ENCODE data around the gene CDKN1A. TPM values are rescaled to one million over a fixed set of nuclear protein-coding genes. Genes with fewer than 3 reads are reported as not detected.

The CDKN1A gene
- total RNA-seq, 4 donors from 2014 or later: 47.3 to 613 (median 93.3) TPM

- intact Hi-C loops (cut with DNase I): no loop called here
- TF ChIP-seq EP300 (IDR thresholded peaks at IDR 0.05): no peak
- TF ChIP-seq POLR2AphosphoS5 (IDR thresholded peaks at IDR 0.05): no peak
- no peak for TF ChIP-seq POLR2A (IDR thresholded peaks at IDR 0.05; ENCODE audit: low read depth)
- TF ChIP-seq, protein P1, sequence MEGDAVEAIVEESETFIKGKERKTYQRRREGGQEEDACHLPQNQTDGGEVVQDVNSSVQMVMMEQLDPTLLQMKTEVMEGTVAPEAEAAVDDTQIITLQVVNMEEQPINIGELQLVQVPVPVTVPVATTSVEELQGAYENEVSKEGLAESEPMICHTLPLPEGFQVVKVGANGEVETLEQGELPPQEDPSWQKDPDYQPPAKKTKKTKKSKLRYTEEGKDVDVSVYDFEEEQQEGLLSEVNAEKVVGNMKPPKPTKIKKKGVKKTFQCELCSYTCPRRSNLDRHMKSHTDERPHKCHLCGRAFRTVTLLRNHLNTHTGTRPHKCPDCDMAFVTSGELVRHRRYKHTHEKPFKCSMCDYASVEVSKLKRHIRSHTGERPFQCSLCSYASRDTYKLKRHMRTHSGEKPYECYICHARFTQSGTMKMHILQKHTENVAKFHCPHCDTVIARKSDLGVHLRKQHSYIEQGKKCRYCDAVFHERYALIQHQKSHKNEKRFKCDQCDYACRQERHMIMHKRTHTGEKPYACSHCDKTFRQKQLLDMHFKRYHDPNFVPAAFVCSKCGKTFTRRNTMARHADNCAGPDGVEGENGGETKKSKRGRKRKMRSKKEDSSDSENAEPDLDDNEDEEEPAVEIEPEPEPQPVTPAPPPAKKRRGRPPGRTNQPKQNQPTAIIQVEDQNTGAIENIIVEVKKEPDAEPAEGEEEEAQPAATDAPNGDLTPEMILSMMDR (IDR thresholded peaks at IDR 0.05): no peak
- no peak overlapping the region for H3K4me3 ChIP-seq
- WGBS: 81% methylated on average over 5 of the region's 5 CpGs
- H3K27ac ChIP-seq (replicated peaks in 1 of 4): no peak overlapping the region
- H3K36me3 ChIP-seq: no peaks in the 10 kb centered on the region
- no peak for DNase-seq (ENCODE audit: extremely low spot score)
- H3K27me3 ChIP-seq: peaks cover 0 to 10% (median 0%) of the 10 kb centered on the region in 4 donors
- H3K9me3 ChIP-seq: no peaks in the 10 kb centered on the region
- H3K4me1 ChIP-seq: no peaks in the 10 kb centered on the region
Measured at GRCh38 chr6:36718560-36718959, 40.0 kb downstream of the CDKN1A start.

DNA sequence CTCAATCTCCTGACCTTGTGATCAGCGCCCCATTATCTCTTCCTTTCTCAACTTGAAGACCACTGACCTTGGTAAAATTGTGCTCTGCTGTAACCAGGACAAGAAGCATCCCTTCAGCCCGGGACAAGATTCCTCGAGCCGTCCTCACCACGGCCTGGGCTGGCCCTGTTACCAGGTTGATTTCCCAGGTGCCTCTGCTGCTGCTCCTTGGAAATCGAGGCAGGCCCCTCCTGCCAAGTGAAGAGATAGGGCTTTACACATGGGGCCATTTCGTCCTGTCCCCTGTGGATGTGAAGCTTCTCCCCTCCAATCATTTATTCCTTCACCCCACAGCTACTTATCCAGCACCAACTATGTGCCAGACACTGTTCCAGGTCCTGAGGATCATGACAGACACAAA lies 40.6 kb downstream of the CDKN1A start:
- no peak for DNase-seq (ENCODE audit: extremely low spot score)
- 94% methylated on average over 4 of the region's 7 CpGs for WGBS

DNA sequence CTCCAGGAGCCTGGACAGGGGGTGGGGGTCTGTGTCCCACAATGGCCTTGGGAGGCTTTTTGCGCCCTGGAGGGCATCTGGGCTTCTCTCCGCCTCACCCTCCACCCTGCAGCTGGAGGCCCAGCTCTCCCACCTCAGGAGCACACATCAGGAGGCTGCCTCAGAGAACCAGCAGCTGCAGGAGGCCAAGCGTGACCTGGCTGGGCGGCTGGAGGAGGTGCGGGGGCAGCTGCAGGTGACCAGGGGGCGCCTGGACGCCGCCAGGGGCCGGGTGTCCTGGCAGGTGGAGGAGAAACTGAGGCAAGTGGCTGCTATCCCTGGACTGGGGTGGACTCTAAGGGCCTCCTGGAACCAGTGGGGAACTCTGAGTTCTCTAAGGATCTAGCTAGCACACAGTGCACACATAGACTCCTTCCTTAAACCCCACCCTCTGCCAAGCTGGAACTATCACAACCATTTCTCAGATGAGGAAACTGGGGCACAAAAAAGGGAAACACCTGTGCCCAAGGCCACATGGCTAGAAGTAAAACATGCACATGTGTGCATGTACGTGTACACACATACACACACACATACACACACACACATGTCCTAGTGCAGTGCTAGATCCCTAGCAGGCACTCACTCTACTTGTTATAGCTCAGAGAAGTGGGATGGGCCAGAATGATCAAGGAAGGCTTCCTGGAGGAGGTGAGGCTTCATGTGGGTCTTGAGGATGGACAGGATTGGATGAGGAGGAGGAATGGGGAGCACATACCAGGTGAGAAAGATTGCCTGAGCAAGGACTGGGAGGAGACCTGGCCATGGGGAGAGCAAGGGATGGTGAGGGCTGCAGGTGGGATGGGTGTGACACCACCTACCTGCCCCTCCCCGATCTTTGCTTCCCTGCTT lies 42.0 kb downstream of the CDKN1A start:
- DNase-seq (ENCODE audit: extremely low spot score): no peak
- Histone ChIP-seq H3K27ac (replicated peaks in 1 of 4) (no peak overlapping the region), H3K36me3 (no peaks in the 10 kb centered on the region), H3K4me1 (no peaks in the 10 kb centered on the region), H3K27me3 (peaks cover 0 to 10% (median 0%) of the 10 kb centered on the region in 4 donors), H3K4me3 (no peak overlapping the region), H3K9me3 (no peaks in the 10 kb centered on the region)
- WGBS: 91% methylated on average over 8 of the region's 11 CpGs
- TF ChIP-seq POLR2A (IDR thresholded peaks at IDR 0.05; ENCODE audit: low read depth): no peak
- no peak for TF ChIP-seq POLR2AphosphoS5 (IDR thresholded peaks at IDR 0.05)
- TF ChIP-seq, protein P1 (IDR thresholded peaks at IDR 0.05): no peak
- TF ChIP-seq EP300 (IDR thresholded peaks at IDR 0.05): no peak
- intact Hi-C loops (cut with DNase I): loop anchor here (5.0 kb wide), 1 partner anchor 98 kb away; no protein-coding TSS in a partner anchor

More for the DNA sequence above, 40.6 kb downstream of the CDKN1A start:
- Histone ChIP-seq H3K4me1 (no peaks in the 10 kb centered on the region), H3K27ac (replicated peaks in 1 of 4) (no peak overlapping the region), H3K9me3 (no peaks in the 10 kb centered on the region), H3K27me3 (peaks cover 0 to 10% (median 0%) of the 10 kb centered on the region in 4 donors), H3K4me3 (no peak overlapping the region), H3K36me3 (no peaks in the 10 kb centered on the region)
- TF ChIP-seq EP300 (IDR thresholded peaks at IDR 0.05): no peak
- TF ChIP-seq, protein P1 (IDR thresholded peaks at IDR 0.05): no peak
- TF ChIP-seq POLR2AphosphoS5 (IDR thresholded peaks at IDR 0.05): no peak
- TF ChIP-seq POLR2A (IDR thresholded peaks at IDR 0.05; ENCODE audit: low read depth): no peak
- intact Hi-C loops (cut with DNase I): no loop called here

- Histone ChIP-seq H3K4me1 (no peaks in the 10 kb centered on the region), H3K27me3 (peaks cover 0 to 7% (median 0%) of the 10 kb centered on the region in 4 donors), H3K36me3 (no peaks in the 10 kb centered on the region), H3K9me3 (no peaks in the 10 kb centered on the region), H3K27ac (replicated peaks in 1 of 4) (no peak overlapping the region), H3K4me3 (no peak overlapping the region)
- TF ChIP-seq, protein P1 (IDR thresholded peaks at IDR 0.05): no peak
- TF ChIP-seq EP300 (IDR thresholded peaks at IDR 0.05) (no peak), POLR2AphosphoS5 (IDR thresholded peaks at IDR 0.05) (no peak), POLR2A (IDR thresholded peaks at IDR 0.05; ENCODE audit: low read depth) (no peak)
- WGBS: 88% methylated on average over 13 of the region's 15 CpGs
- intact Hi-C loops (cut with DNase I): loop anchor here (5.0 kb wide), 1 partner anchor 99 kb away; no protein-coding TSS in a partner anchor
- no peak for DNase-seq (ENCODE audit: extremely low spot score)
Measured at GRCh38 chr6:36721369-36722140, 43.0 kb downstream of the CDKN1A start.
